Panc1 (cell line): ENCODE measurements around the gene C22orf39. TPM values are rescaled to one million over a fixed set of nuclear protein-coding genes. Genes with fewer than 3 reads are reported as not detected.

Experiments used
- ATAC-seq: fragments of 200-7000 bp; cut with Tn5 transposase; 2 replicates; pipeline ENCODE4 v1.9.1; 2020; ENCODE audit warnings: mild to moderate bottlenecking, moderate library complexity
- BruUV-seq: library from RNA; stranded (reverse); fragments of 400-500 nt; replicated peaks from 2 replicates; lab custom pipeline; 2021; lab: Mats Ljungman, UMichigan
- CTCF ChIA-PET: fragments of 300-600 bp; sonication (Branson Sonifier 250); formaldehyde crosslinking; loops from one replicate; lab custom pipeline; 2022; ENCODE audit warnings: antibody characterized with exemption; lab: Charles Lee
- POLR2A ChIA-PET: fragments of 300-600 bp; sonication (Branson Sonifier 250); formaldehyde crosslinking; loops from one replicate; lab custom pipeline; 2022; ENCODE audit warnings: antibody characterized with exemption; lab: Charles Lee
- DNase-seq: peaks from one replicate; pipeline ENCODE4 v3.0.0-alpha.2; 2010; ENCODE audit warnings: low read depth, low spot score
- H3K27ac ChIP-seq: 2 replicates; pipeline ENCODE4 v1.5.1; 2011; ENCODE audit warnings: mild to moderate bottlenecking, low read length, inconsistent platforms
- H3K27me3 ChIP-seq: fragments of 200-500 bp; sonication (Bioruptor generic); 2 replicates; pipeline ENCODE4 v1.6.0; 2014; ENCODE audit warnings: low read length, inconsistent platforms; ENCODE audit not compliant: control insufficient read depth, insufficient read depth
- H3K36me3 ChIP-seq: fragments of 200-500 bp; sonication (Bioruptor generic); 2 replicates; pipeline ENCODE4 v1.5.1; 2014; ENCODE audit warnings: inconsistent platforms, mild to moderate bottlenecking, low read length, moderate library complexity; ENCODE audit not compliant: control insufficient read depth, insufficient read depth
- H3K4me1 ChIP-seq: 2 replicates; pipeline ENCODE4 v1.5.1; 2011; ENCODE audit warnings: inconsistent platforms, mild to moderate bottlenecking, low read length, moderate library complexity; ENCODE audit not compliant: control insufficient read depth, insufficient read depth
- H3K4me3 ChIP-seq, 2 experiments: 2 replicates each; pipeline ENCODE4 v1.5.1; 2011 to 2012; ENCODE audit warnings: low read depth in 2 of 2, low read length in 2 of 2, mild to moderate bottlenecking in 2 of 2, inconsistent platforms in 1 of 2, moderate library complexity in 1 of 2
- H3K9me3 ChIP-seq: fragments of 200-500 bp; sonication (Bioruptor generic); 2 replicates; pipeline ENCODE4 v1.5.1; 2014; ENCODE audit warnings: low read depth, mild to moderate bottlenecking, inconsistent platforms, low read length, moderate library complexity; ENCODE audit not compliant: control insufficient read depth, insufficient read depth
- POLR2AphosphoS5 ChIP-seq: IDR thresholded peaks from 2 replicates; pipeline ENCODE4 v1.6.1; 2012; ENCODE audit warnings: mild to moderate bottlenecking, low read depth, low read length, moderate library complexity
- SIN3A ChIP-seq: IDR thresholded peaks from 2 replicates; pipeline ENCODE4 v1.6.1; 2012; ENCODE audit warnings: low read depth, mild to moderate bottlenecking, low read length, moderate library complexity, borderline replicate concordance; ENCODE audit not compliant: insufficient read depth
- TCF7L2 ChIP-seq: IDR thresholded peaks from 2 replicates; pipeline ENCODE4 v1.6.1; 2011; ENCODE audit warnings: mild to moderate bottlenecking, low read depth, low read length, inconsistent platforms
- in situ Hi-C: cut with HindIII; loops from 2 replicates; pipeline ENCODE4 v1.10.0; 2016; ENCODE audit warnings: low sequenced_read_pairs, low pct_unique_long_range_greater_than_20kb
- intact Hi-C: fragments of 100-400 bp; cut with micrococcal nuclease; formaldehyde crosslinking; loops from one replicate; pipeline ENCODE4 v1.10.0; 2022; ENCODE audit not compliant: unreplicated experiment
- total RNA-seq: library from RNA; stranded (reverse); gene quantifications from one replicate; pipeline ENCODE4 v1.2.1, GENCODE V29; 2021; ENCODE audit not compliant: unreplicated experiment
- TF ChIP-seq, protein P1 (sequence below), 2 experiments: IDR thresholded peaks; 2 replicates each; pipeline ENCODE4 v1.6.1; 2011 to 2012; ENCODE audit warnings: low read depth in 2 of 2, control low read depth in 1 of 2, low read length in 1 of 2, mild to moderate bottlenecking in 1 of 2, moderate library complexity in 1 of 2; ENCODE audit not compliant: insufficient read depth in 1 of 2
- TF ChIP-seq, protein P2 (sequence below): fragments of 450-650 bp; IDR thresholded peaks from 2 replicates; pipeline ENCODE4 v1.5.1; 2017; ENCODE audit warnings: mild to moderate bottlenecking

Gene C22orf39
- total RNA-seq, 1 experiment from 2014 or later: 20.5 TPM

DNA sequence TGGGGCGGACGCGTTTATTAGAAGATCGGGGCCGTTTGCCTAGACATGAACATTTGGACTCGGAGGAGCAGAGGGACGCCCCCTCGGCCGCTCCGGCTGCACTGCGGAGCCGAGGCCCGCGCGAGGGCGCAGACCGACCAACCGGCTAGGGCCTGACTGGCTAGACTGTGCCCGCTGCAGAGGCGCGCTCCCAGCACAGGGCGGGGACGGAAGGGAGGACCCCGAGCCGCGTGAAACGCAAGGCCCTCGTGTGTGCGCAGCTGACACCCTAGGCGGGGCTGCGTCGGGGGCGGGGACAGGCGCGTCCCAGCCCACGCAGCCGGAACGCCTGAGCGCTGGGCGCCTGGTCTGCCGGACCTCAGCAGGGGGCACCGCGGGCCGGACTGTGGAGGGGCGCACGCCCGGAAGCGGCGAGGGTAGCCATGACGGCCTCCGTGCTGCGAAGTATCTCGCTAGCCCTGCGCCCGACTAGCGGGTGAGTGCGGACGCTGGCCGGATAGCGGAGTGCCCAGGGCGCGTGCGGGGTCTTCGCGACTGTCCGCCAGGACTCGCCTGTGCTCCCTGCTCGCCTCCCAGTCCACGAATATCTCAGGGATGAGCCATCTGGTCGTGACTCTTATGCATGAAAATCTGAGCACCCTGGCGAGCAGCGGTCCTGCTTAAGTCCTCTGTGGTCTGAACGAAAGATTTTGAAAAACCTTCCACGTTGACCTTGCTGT is 15.2 kb downstream of the C22orf39 start, which contains the start of gene MRPL40:
Gene MRPL40 (plus strand): TSS at position 413 of the 719 bp plus-strand sequence. CDS start 10 bp downstream, at position 423.
- BruUV-seq: no TSS peak
- H3K4me1 ChIP-seq: peaks cover 6% of the 10 kb centered on the region; the same call in 1 of the 2 replicates
- TF ChIP-seq POLR2AphosphoS5: peak; percentile 85
- peak; percentile 92; the same call in 1 of the 2 replicates for TF ChIP-seq SIN3A
- no peak for TF ChIP-seq TCF7L2
- TF ChIP-seq, protein P1, sequence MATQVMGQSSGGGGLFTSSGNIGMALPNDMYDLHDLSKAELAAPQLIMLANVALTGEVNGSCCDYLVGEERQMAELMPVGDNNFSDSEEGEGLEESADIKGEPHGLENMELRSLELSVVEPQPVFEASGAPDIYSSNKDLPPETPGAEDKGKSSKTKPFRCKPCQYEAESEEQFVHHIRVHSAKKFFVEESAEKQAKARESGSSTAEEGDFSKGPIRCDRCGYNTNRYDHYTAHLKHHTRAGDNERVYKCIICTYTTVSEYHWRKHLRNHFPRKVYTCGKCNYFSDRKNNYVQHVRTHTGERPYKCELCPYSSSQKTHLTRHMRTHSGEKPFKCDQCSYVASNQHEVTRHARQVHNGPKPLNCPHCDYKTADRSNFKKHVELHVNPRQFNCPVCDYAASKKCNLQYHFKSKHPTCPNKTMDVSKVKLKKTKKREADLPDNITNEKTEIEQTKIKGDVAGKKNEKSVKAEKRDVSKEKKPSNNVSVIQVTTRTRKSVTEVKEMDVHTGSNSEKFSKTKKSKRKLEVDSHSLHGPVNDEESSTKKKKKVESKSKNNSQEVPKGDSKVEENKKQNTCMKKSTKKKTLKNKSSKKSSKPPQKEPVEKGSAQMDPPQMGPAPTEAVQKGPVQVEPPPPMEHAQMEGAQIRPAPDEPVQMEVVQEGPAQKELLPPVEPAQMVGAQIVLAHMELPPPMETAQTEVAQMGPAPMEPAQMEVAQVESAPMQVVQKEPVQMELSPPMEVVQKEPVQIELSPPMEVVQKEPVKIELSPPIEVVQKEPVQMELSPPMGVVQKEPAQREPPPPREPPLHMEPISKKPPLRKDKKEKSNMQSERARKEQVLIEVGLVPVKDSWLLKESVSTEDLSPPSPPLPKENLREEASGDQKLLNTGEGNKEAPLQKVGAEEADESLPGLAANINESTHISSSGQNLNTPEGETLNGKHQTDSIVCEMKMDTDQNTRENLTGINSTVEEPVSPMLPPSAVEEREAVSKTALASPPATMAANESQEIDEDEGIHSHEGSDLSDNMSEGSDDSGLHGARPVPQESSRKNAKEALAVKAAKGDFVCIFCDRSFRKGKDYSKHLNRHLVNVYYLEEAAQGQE (IDR thresholded peaks at IDR 0.05; ENCODE audit: insufficient read depth in 1 of 2, low read depth in 2 of 2, low read length in 1 of 2): peak in 1 of 2 experiments; percentile 32; a peak in 1 of 4 replicates
- ATAC-seq (peak; percentile 97), DNase-seq (peak; percentile 39)
- in situ Hi-C loops: no loop called here
- H3K36me3 ChIP-seq: peaks cover 4% of the 10 kb centered on the region; the same call in 1 of the 2 replicates
- H3K27me3 ChIP-seq: no peaks in the 10 kb centered on the region
- peak within 1 kb of the TSS; percentile 81 to 87 for H3K4me3 ChIP-seq
- intact Hi-C loops: no loop called here
- ChIA-PET CTCF (interaction anchor here (0.6 kb wide), 1 partner anchor 436 kb away, joined by 5 read pairs; no protein-coding TSS in a partner anchor), POLR2A (no interaction called here)
- no peaks in the 10 kb centered on the region for H3K9me3 ChIP-seq
- peak within 1 kb of the TSS; percentile 91 for H3K27ac ChIP-seq

DNA sequence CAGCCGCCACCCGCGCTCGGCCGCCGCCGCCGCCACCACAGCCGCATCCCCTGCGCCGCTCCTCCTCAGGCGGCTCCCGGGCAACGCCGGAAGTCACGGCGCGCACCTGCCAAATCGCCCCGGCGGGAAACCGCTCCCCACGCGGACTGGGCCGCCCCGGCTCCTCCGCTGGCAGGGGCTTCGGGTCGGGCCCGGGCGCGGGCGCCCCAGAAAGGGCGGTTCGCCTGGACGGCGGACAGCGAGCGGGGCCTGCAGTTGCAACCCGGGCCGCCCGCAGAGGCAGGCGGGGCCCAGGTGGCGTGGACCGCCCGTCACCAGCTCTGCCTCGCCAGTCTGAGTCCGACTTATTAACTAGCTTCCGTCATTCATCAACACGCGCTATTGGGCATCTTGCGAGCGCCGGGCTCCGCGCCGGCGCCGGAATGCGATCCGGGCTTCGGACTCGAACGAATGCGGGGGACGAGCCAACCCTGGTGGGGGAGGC is 15.8 kb downstream of the C22orf39 start, which contains the start of gene HIRA:
Gene HIRA (minus strand): TSS at position 85 of the 484 bp plus-strand sequence. CDS start 257 bp downstream, outside the sequence.
- Histone ChIP-seq H3K4me3 (peak within 1 kb of the TSS; percentile 81 to 88), H3K36me3 (peaks cover 4% of the 10 kb centered on the region; the same call in 1 of the 2 replicates), H3K9me3 (no peaks in the 10 kb centered on the region), H3K27me3 (no peaks in the 10 kb centered on the region), H3K27ac (peak within 1 kb of the TSS; percentile 91), H3K4me1 (peaks cover 6% of the 10 kb centered on the region; the same call in 1 of the 2 replicates)
- ChIA-PET POLR2A (no interaction called here), CTCF (interaction anchor here (0.6 kb wide), 1 partner anchor 435 kb away, joined by 5 read pairs; no protein-coding TSS in a partner anchor)
- TF ChIP-seq POLR2AphosphoS5 (no peak), TCF7L2 (no peak), SIN3A (no peak)
- TF ChIP-seq, protein P1 (IDR thresholded peaks at IDR 0.05; ENCODE audit: insufficient read depth in 1 of 2, low read depth in 2 of 2, low read length in 1 of 2): no peak
- TF ChIP-seq, protein P2, sequence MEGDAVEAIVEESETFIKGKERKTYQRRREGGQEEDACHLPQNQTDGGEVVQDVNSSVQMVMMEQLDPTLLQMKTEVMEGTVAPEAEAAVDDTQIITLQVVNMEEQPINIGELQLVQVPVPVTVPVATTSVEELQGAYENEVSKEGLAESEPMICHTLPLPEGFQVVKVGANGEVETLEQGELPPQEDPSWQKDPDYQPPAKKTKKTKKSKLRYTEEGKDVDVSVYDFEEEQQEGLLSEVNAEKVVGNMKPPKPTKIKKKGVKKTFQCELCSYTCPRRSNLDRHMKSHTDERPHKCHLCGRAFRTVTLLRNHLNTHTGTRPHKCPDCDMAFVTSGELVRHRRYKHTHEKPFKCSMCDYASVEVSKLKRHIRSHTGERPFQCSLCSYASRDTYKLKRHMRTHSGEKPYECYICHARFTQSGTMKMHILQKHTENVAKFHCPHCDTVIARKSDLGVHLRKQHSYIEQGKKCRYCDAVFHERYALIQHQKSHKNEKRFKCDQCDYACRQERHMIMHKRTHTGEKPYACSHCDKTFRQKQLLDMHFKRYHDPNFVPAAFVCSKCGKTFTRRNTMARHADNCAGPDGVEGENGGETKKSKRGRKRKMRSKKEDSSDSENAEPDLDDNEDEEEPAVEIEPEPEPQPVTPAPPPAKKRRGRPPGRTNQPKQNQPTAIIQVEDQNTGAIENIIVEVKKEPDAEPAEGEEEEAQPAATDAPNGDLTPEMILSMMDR: no peak
- in situ Hi-C loops: no loop called here
- BruUV-seq: no TSS peak
- intact Hi-C loops: no loop called here
- ATAC-seq (peak; percentile 77), DNase-seq (no peak)
